Measurements from ENCODE around the gene KCND2. TPM values are rescaled to one million over a fixed set of nuclear protein-coding genes. Genes with fewer than 3 reads are reported as not detected.
A peak's percentile ranks its signal among the peaks of the same experiment; 100 is the strongest.
"Not testable (repeated sequence)": the region's sequence is repeated elsewhere in the genome, so short reads cannot be mapped to it uniquely, and the experiment has no call there.

Gene KCND2
- polyA plus RNA-seq (2013): 0.16 TPM

DNA sequence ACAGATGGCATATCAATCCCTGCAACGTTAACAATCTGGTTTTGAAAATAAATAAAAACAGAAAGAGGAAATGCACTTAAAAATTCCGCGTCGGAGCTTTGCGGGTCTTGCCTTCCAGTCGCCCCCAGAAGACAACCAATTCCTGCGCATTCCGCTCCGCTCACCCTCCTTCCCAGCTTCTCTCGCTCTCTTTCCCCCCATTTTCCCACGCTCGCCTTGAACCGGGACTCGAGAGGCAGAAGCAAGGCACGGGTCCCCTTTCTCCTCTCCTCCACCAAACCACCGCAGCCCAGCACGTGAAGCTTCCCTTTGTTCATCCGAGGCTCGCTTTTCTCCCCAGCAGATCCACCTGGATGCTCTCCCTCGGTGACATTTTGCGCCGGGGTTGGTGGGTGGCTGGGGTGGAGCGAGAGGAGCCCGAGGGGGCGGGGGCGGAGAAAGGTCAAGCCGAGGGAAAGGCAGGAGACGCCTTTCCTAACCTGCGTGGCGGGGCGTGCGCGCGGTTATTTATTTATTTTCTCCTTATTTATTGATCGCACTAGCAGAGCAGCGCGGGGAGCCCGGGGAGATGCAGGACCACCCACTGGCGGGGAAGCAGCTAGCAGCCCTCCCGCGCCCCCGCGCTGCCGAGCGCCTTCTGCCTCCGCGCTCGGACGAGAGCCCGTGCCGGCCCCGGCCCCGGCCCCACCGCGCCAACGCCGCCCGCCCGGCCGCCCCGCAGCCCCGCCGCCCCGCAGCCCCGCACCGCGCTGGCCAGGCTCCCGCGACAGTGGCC lies at the start of gene KCND2:
KCND2 (plus strand) TSS at position 475 of the 775 bp plus-strand sequence.
- H3K4me1 ChIP-seq (ENCODE audit: control extremely low read depth in 1 of 4, control insufficient read depth in 4 of 4, insufficient read depth in 4 of 4, low read length in 3 of 4): peaks cover 0 to 17% (median 13%) of the 10 kb centered on the region in 4 experiments
- peak in 2 of 3 donors; percentile 17 to 25 for DNase-seq
- under 1% methylated on average over 36 of the region's 69 CpGs for WGBS (ENCODE audit: insufficient coverage)
- ChIA-PET POLR2A (no interaction called here), CTCF (interaction anchor here (0.5 kb wide), 1 partner anchor 15 kb away, joined by 3 read pairs; no protein-coding TSS in a partner anchor)
- peaks cover 0 to 2% (median 0%) of the 10 kb centered on the region in 5 experiments for H3K9me3 ChIP-seq (ENCODE audit: control extremely low read depth in 1 of 5, control insufficient read depth in 4 of 5, insufficient read depth in 2 of 5, low read depth in 1 of 5, low read length in 4 of 5)
- H3K36me3 ChIP-seq (ENCODE audit: control insufficient read depth in 4 of 4, insufficient read depth in 4 of 4, low read length in 3 of 4): no peaks in the 10 kb centered on the region
- H3K4me3 ChIP-seq (ENCODE audit: control insufficient read depth in 1 of 7, extremely low read depth in 1 of 7, insufficient read depth in 4 of 7, low read depth in 2 of 7, low read length in 6 of 7): peak within 1 kb of the TSS; percentile 27 to 75 (median 63)
- no peak within 1 kb of the TSS for H3K27ac ChIP-seq (ENCODE audit: insufficient read depth in 1 of 2, low read depth in 1 of 2, low read length in 2 of 2, poor library complexity in 1 of 2, severe bottlenecking in 2 of 2)
- H3K27me3 ChIP-seq (replicated peaks in 2 of 5; ENCODE audit: control insufficient read depth in 4 of 5, insufficient read depth in 5 of 5, low read length in 4 of 5): peaks cover 4 to 58% (median 21%) of the 10 kb centered on the region in 5 experiments

DNA sequence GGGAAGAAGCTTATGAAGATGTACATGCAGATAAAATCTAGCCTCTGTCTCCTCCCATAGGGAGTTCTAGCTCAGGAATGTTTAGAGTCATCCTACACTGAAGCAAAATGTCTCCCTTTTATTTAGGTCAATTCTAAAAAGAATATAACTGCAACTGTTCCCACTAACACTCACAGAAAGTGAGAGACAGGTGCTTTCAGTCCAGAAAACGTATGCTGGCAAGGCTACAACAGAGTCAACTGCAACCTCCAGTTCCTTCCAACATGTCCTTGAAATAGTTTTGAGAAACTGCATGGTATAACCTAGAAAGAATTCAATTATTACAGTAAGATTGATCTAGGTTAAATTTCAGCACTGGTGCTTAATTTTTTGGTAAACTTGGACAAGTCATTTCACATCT lies 46.8 kb upstream of the KCND2 start:
- Histone ChIP-seq H3K27ac (ENCODE audit: insufficient read depth in 1 of 2, low read depth in 1 of 2, low read length in 2 of 2, poor library complexity in 1 of 2, severe bottlenecking in 2 of 2) (no peak overlapping the region), H3K36me3 (ENCODE audit: control insufficient read depth in 4 of 4, insufficient read depth in 4 of 4, low read length in 3 of 4) (no peaks in the 10 kb centered on the region), H3K9me3 (ENCODE audit: control extremely low read depth in 1 of 5, control insufficient read depth in 4 of 5, insufficient read depth in 2 of 5, low read depth in 1 of 5, low read length in 4 of 5) (no peaks in the 10 kb centered on the region), H3K4me1 (ENCODE audit: control extremely low read depth in 1 of 4, control insufficient read depth in 4 of 4, insufficient read depth in 4 of 4, low read length in 3 of 4) (no peaks in the 10 kb centered on the region), H3K4me3 (ENCODE audit: control insufficient read depth in 1 of 7, extremely low read depth in 1 of 7, insufficient read depth in 4 of 7, low read depth in 2 of 7, low read length in 6 of 7) (no peak overlapping the region), H3K27me3 (replicated peaks in 2 of 5; ENCODE audit: control insufficient read depth in 4 of 5, insufficient read depth in 5 of 5, low read length in 4 of 5) (no peaks in the 10 kb centered on the region)
- POLR2A ChIA-PET: no interaction called here
- WGBS (ENCODE audit: insufficient coverage): 100% methylated on average over 1 of the region's 1 CpG
- CTCF ChIA-PET: no interaction called here
- no peak for DNase-seq

DNA sequence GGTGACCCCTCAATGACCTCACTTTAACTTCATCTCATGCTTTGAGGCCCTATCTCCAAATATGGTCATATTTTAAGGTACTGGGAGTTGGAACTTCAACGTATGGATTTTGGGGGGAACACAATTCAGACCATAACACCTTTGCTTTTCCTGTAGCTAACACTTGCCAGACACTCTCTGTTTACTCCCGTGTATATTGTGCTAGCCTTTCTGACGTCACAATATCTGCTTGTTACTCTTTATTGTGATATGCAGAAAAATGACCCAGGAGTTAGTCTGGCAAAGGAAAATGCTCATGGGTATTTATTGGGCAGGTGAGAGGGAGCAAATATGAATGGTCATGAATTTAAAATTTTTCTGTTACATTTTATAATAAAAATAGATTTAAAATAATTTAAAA lies 45.7 kb upstream of the KCND2 start:
- Histone ChIP-seq H3K4me1 (ENCODE audit: control extremely low read depth in 1 of 4, control insufficient read depth in 4 of 4, insufficient read depth in 4 of 4, low read length in 3 of 4) (no peaks in the 10 kb centered on the region), H3K36me3 (ENCODE audit: control insufficient read depth in 4 of 4, insufficient read depth in 4 of 4, low read length in 3 of 4) (no peaks in the 10 kb centered on the region), H3K27me3 (replicated peaks in 2 of 5; ENCODE audit: control insufficient read depth in 4 of 5, insufficient read depth in 5 of 5, low read length in 4 of 5) (no peaks in the 10 kb centered on the region), H3K9me3 (ENCODE audit: control extremely low read depth in 1 of 5, control insufficient read depth in 4 of 5, insufficient read depth in 2 of 5, low read depth in 1 of 5, low read length in 4 of 5) (no peaks in the 10 kb centered on the region), H3K27ac (ENCODE audit: insufficient read depth in 1 of 2, low read depth in 1 of 2, low read length in 2 of 2, poor library complexity in 1 of 2, severe bottlenecking in 2 of 2) (no peak overlapping the region), H3K4me3 (ENCODE audit: control insufficient read depth in 1 of 7, extremely low read depth in 1 of 7, insufficient read depth in 4 of 7, low read depth in 2 of 7, low read length in 6 of 7) (no peak overlapping the region)
- ChIA-PET CTCF (no interaction called here), POLR2A (no interaction called here)
- no peak for DNase-seq
- WGBS (ENCODE audit: insufficient coverage): 93% methylated on average over 3 of the region's 3 CpGs

DNA sequence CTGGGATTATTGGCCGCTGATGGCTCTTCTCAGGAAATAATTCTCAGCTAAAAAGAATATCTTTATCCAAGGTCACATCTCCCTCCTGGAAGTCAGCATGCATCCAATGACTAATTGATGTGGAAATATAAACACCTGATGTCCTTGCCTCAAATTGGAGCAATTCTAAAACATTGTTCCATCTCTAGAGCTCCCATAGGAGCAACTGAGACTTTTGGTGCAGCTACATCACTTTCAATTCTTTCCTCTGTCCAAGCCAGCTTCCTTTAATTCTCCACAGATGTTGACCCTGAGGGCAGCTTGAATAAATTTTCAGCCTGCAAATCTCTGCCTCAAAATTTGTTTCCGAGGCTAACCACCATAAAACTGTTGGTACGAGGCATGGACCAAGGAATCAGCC lies 43.9 kb upstream of the KCND2 start:
- CTCF ChIA-PET: no interaction called here
- Histone ChIP-seq H3K9me3 (ENCODE audit: control extremely low read depth in 1 of 5, control insufficient read depth in 4 of 5, insufficient read depth in 2 of 5, low read depth in 1 of 5, low read length in 4 of 5) (no peaks in the 10 kb centered on the region), H3K27me3 (replicated peaks in 2 of 5; ENCODE audit: control insufficient read depth in 4 of 5, insufficient read depth in 5 of 5, low read length in 4 of 5) (no peaks in the 10 kb centered on the region), H3K4me3 (ENCODE audit: control insufficient read depth in 1 of 7, extremely low read depth in 1 of 7, insufficient read depth in 4 of 7, low read depth in 2 of 7, low read length in 6 of 7) (no peak overlapping the region), H3K36me3 (ENCODE audit: control insufficient read depth in 4 of 4, insufficient read depth in 4 of 4, low read length in 3 of 4) (no peaks in the 10 kb centered on the region), H3K27ac (ENCODE audit: insufficient read depth in 1 of 2, low read depth in 1 of 2, low read length in 2 of 2, poor library complexity in 1 of 2, severe bottlenecking in 2 of 2) (no peak overlapping the region), H3K4me1 (ENCODE audit: control extremely low read depth in 1 of 4, control insufficient read depth in 4 of 4, insufficient read depth in 4 of 4, low read length in 3 of 4) (no peaks in the 10 kb centered on the region)
- POLR2A ChIA-PET: no interaction called here
- no peak for DNase-seq
- WGBS (ENCODE audit: insufficient coverage): 79% methylated on average over 2 of the region's 3 CpGs

DNA sequence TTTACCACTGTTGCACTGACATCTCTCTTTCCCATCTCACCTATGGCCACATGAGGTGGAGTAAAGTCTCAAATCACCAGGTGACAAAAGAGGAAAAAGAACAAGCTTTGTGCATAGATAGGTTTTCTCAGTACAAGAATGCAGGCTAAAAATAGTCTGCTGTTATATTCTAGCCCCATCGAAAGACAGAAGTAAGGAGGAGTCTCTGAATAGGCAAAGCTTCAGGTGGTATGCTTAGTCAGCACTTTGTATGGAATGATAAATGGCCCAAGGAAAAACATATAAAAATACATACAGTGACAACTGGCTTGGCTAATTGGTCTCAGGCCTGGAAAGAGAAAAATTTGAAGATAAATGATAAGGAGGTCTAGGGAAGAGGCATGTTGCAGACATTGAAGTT lies 39.6 kb upstream of the KCND2 start:
- POLR2A ChIA-PET: no interaction called here
- CTCF ChIA-PET: no interaction called here

DNA sequence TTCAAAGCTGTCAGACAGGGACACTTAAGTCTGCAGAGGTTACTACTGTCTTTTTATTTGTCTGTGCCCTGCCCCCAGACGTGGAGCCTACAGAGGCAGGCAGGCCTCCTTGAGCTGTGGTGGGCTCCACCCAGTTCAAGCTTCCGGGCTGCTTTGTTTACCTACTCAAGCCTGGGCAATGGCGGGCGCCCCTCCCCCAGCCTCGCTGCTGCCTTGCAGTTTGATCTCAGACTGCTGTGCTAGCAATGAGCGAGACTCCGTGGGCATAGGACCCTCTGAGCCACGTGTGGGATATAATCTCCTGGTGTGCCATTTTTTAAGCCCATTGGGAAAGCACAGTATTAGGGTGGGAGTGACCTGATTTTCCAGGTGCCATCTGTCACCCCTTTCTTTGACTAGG lies 32.6 kb upstream of the KCND2 start:
- POLR2A ChIA-PET; H3K4me3 ChIP-seq (ENCODE audit: control insufficient read depth in 1 of 7, extremely low read depth in 1 of 7, insufficient read depth in 4 of 7, low read depth in 2 of 7, low read length in 6 of 7); H3K27ac ChIP-seq (ENCODE audit: insufficient read depth in 1 of 2, low read depth in 1 of 2, low read length in 2 of 2, poor library complexity in 1 of 2, severe bottlenecking in 2 of 2); DNase-seq; H3K27me3 ChIP-seq (replicated peaks in 2 of 5; ENCODE audit: control insufficient read depth in 4 of 5, insufficient read depth in 5 of 5, low read length in 4 of 5); CTCF ChIA-PET; H3K36me3 ChIP-seq (ENCODE audit: control insufficient read depth in 4 of 4, insufficient read depth in 4 of 4, low read length in 3 of 4); H3K4me1 ChIP-seq (ENCODE audit: control extremely low read depth in 1 of 4, control insufficient read depth in 4 of 4, insufficient read depth in 4 of 4, low read length in 3 of 4); H3K9me3 ChIP-seq (ENCODE audit: control extremely low read depth in 1 of 5, control insufficient read depth in 4 of 5, insufficient read depth in 2 of 5, low read depth in 1 of 5, low read length in 4 of 5): not testable (repeated sequence)
- no CpG with 5 or more reads among the region's 8 CpGs for WGBS (ENCODE audit: insufficient coverage)

More for the DNA sequence above, 39.6 kb upstream of the KCND2 start:
- Histone ChIP-seq H3K27me3 (replicated peaks in 2 of 5; ENCODE audit: control insufficient read depth in 4 of 5, insufficient read depth in 5 of 5, low read length in 4 of 5) (no peaks in the 10 kb centered on the region), H3K9me3 (ENCODE audit: control extremely low read depth in 1 of 5, control insufficient read depth in 4 of 5, insufficient read depth in 2 of 5, low read depth in 1 of 5, low read length in 4 of 5) (no peaks in the 10 kb centered on the region), H3K27ac (ENCODE audit: insufficient read depth in 1 of 2, low read depth in 1 of 2, low read length in 2 of 2, poor library complexity in 1 of 2, severe bottlenecking in 2 of 2) (no peak overlapping the region), H3K36me3 (ENCODE audit: control insufficient read depth in 4 of 4, insufficient read depth in 4 of 4, low read length in 3 of 4) (no peaks in the 10 kb centered on the region), H3K4me3 (ENCODE audit: control insufficient read depth in 1 of 7, extremely low read depth in 1 of 7, insufficient read depth in 4 of 7, low read depth in 2 of 7, low read length in 6 of 7) (no peak overlapping the region), H3K4me1 (ENCODE audit: control extremely low read depth in 1 of 4, control insufficient read depth in 4 of 4, insufficient read depth in 4 of 4, low read length in 3 of 4) (no peaks in the 10 kb centered on the region)
- no CpG with 5 or more reads among the region's 1 CpG for WGBS (ENCODE audit: insufficient coverage)
- DNase-seq: no peak

DNA sequence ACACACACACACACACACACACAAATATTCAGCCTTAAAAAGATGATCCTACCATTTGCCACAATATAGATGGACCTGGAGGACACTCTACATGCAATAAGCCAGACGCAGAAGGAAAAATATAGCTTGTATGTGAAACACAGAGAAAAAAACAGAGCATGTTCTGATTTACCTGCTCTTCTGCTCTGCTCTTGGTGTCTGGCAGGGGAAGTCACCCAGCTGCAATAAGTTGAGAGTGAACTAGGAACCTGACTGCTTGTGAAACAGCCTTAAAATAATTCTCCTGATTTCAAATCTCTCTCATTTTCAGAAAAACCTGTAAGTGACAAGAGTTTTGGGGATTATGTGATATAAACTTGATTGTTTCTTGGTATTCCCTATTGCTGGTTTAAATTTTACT lies 31.0 kb upstream of the KCND2 start:
- H3K4me3 ChIP-seq (ENCODE audit: control insufficient read depth in 1 of 7, extremely low read depth in 1 of 7, insufficient read depth in 4 of 7, low read depth in 2 of 7, low read length in 6 of 7): no peak overlapping the region
- ChIA-PET CTCF (no interaction called here), POLR2A (no interaction called here)
- 100% methylated on average over 1 of the region's 1 CpG for WGBS (ENCODE audit: insufficient coverage)
- no peaks in the 10 kb centered on the region for H3K9me3 ChIP-seq (ENCODE audit: control extremely low read depth in 1 of 5, control insufficient read depth in 4 of 5, insufficient read depth in 2 of 5, low read depth in 1 of 5, low read length in 4 of 5)
- no peak for DNase-seq
- H3K4me1 ChIP-seq (ENCODE audit: control extremely low read depth in 1 of 4, control insufficient read depth in 4 of 4, insufficient read depth in 4 of 4, low read length in 3 of 4): no peaks in the 10 kb centered on the region
- H3K27ac ChIP-seq (ENCODE audit: insufficient read depth in 1 of 2, low read depth in 1 of 2, low read length in 2 of 2, poor library complexity in 1 of 2, severe bottlenecking in 2 of 2): no peak overlapping the region
- no peaks in the 10 kb centered on the region for H3K27me3 ChIP-seq (replicated peaks in 2 of 5; ENCODE audit: control insufficient read depth in 4 of 5, insufficient read depth in 5 of 5, low read length in 4 of 5)
- H3K36me3 ChIP-seq (ENCODE audit: control insufficient read depth in 4 of 4, insufficient read depth in 4 of 4, low read length in 3 of 4): no peaks in the 10 kb centered on the region
